Raji (cell line): ENCODE measurements around the gene MACROD2.

ENCODE experiments used
- POLR2A ChIP-seq: IDR thresholded peaks from 2 replicates; pipeline ENCODE4 v1.6.1; 2011; ENCODE audit warnings: low read depth, low read length, control low read depth; ENCODE audit not compliant: insufficient read depth

Gene MACROD2

GRCh38 chr20:14478126-14478525 lies 482.8 kb downstream of the MACROD2 start:
- TF ChIP-seq POLR2A, result no peak

GRCh38 chr20:14481863-14482262 lies 486.5 kb downstream of the MACROD2 start:
- TF ChIP-seq POLR2A, result no peak

DNA sequence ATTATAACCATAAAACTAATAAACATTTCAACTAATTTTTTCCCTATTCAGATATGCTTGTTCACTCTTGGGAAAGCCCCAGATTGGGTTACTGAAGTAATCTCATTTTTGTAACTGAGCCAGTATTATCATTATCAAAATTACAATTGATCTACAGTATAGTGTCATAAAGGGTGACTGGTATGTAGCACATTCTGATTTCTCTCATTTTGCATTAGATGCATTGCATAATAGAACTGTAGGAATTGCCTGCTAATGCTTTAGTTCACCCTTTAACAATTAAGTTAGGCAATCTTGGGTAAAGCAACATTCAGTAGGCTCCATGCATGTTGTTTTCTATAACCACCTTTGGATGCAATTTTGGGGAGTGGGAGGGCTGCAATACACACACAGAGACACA lies 492.9 kb downstream of the MACROD2 start:
- no peak for TF ChIP-seq POLR2A

- no peak for TF ChIP-seq POLR2A
Observed at GRCh38 chr20:14488756-14489479, 493.6 kb downstream of the MACROD2 start.

DNA sequence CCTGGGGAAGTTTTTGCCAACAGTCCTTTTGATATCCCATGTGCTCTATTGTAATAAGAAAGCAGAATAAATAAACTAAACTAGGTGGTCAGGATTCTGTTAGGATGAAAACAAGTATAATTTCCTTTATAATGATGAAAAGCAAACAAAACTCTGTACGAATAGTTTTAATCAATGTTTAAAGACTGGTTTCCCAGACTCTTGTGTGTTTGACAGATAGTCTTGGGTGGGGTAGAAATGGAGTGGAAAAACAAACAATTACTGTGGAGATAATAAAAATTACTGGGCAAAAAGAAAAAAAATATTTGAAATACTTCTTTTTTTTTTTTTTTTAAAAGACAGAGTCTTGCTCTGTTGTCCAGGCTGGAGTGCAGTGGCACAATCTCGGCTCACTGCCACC lies 494.2 kb downstream of the MACROD2 start:
- TF ChIP-seq POLR2A, result no peak

- no peak for TF ChIP-seq POLR2A
Observed at GRCh38 chr20:14491436-14491835, 496.1 kb downstream of the MACROD2 start.

GRCh38 chr20:14493408-14493807 lies 498.1 kb downstream of the MACROD2 start:
- TF ChIP-seq POLR2A, result no peak

DNA sequence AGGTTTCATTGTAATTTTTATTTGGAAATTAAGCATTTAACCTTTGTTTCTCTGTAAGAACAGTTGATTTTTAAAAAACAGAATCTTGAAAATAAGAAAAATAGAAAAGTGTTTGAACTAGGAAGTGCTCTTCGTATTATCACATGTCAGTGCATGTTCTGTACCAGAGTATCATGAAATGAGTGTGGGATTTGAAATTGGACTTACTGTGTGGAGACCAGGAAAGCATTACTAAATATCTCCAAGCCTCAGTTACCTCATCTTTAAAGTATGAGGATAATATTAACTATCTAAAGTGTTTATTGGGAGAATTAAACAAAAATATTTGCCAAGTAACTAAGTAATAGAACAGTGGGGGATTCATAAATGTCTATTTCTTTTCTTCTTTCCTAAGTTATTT lies 499.0 kb downstream of the MACROD2 start:
- TF ChIP-seq POLR2A, result no peak

GRCh38 chr20:14495066-14495465 lies 499.8 kb downstream of the MACROD2 start:
- no peak for TF ChIP-seq POLR2A

- no peak for TF ChIP-seq POLR2A
Observed at GRCh38 chr20:14497004-14497403, 501.7 kb downstream of the MACROD2 start.

DNA sequence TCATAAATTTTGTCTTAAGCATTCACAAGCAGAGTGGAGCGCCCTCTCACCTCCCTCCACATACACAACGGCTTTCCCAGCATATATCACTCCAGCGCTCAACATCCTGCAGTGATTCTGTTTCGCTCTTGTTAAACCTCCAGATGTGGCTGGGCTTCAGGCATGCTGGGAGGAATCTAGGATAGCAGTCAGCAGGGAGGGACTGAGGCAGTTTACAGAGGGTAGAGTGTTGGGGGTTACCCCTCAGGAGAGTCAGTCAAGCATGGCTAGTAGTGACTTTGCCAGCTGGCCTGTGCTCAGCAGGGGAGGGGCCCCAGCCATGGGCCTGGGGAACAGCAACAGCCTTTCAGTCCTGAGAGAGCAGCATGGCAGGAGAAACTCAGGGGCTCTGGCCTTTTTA lies 503.5 kb downstream of the MACROD2 start:
- TF ChIP-seq POLR2A, result no peak

- TF ChIP-seq POLR2A, result no peak
Observed at GRCh38 chr20:14505476-14505875, 510.2 kb downstream of the MACROD2 start.

- TF ChIP-seq POLR2A, result no peak
Observed at GRCh38 chr20:14507711-14508110, 512.4 kb downstream of the MACROD2 start.

DNA sequence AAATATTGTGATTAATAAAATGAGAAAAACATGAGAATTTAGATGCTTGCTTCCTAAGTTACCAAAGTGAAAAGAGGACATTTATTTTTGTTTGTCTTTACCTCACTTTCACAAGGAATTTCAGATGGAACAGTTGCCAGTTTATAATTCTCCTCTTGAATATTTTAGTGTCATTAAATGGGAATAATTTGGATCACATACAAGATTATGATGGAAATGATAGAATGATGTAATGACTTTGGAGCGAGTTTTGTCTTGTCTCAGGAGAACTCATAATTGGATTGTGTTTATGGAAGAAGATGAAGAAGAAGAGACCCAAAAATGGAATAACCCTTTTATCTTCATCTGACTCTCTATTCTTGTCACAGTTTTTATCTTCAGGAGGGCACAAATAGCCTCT lies 515.0 kb downstream of the MACROD2 start:
- no peak for TF ChIP-seq POLR2A

DNA sequence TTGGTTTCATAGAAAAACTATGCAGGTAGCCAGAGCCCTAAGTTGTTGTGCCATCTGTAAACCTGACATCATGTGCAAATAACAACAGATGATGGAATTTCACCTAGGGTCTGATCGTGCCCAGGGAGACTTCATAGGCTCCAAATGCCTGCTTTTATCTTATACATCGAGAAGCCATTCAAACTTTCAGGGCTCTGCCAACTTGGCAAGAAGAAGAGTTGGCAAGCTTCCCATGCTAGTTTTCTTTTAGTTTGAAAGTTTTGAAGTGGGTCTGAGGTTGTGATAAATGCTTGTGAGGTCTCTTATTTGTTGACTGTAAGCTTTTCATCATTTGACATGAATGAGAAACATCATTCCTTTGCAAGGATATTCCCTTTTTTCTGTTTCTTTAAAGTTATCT lies 517.5 kb downstream of the MACROD2 start:
- TF ChIP-seq POLR2A, result no peak

- TF ChIP-seq POLR2A, result no peak
Observed at GRCh38 chr20:14518648-14519047, 523.3 kb downstream of the MACROD2 start.

- no peak for TF ChIP-seq POLR2A
Observed at GRCh38 chr20:14521016-14521415, 525.7 kb downstream of the MACROD2 start.
